ENCODE results near the gene ORAI2. TPM values are rescaled to one million over a fixed set of nuclear protein-coding genes. Genes with fewer than 3 reads are reported as not detected.

Gene ORAI2
- polyA plus RNA-seq, 1 of the 3 experiments (the other 2 are of a cell fraction), result 85.8 TPM

- no peak overlapping the region for H2AFZ ChIP-seq (ENCODE audit: low read depth)
- no peaks in the 10 kb centered on the region for H4K20me1 ChIP-seq (ENCODE audit: insufficient read depth)
- POLR2A ChIA-PET, result no interaction called here
- H3K4me2 ChIP-seq, result no peak overlapping the region
- peaks cover 33 to 39% of the 10 kb centered on the region in 2 experiments for H3K36me3 ChIP-seq (replicated peaks in 1 of 2; ENCODE audit: control insufficient read depth in 1 of 2, insufficient read depth in 2 of 2, low read length in 1 of 2)
- no peak for DNase-seq
- no peak for TF ChIP-seq NFIC (IDR thresholded peaks at IDR 0.05; ENCODE audit: borderline replicate concordance)
- no peak for TF ChIP-seq USF2 (IDR thresholded peaks at IDR 0.05; ENCODE audit: borderline replicate concordance, low read depth, low read length)
- no peak for TF ChIP-seq RXRA (IDR thresholded peaks at IDR 0.05; ENCODE audit: borderline replicate concordance, low read depth)
- TF ChIP-seq IRF3 (IDR thresholded peaks at IDR 0.05; ENCODE audit: low read depth, low read length), result no peak
- TF ChIP-seq ZBTB33 (IDR thresholded peaks at IDR 0.05; ENCODE audit: borderline replicate concordance, low read depth), result no peak
- no peak for TF ChIP-seq EZH2phosphoT487 (IDR thresholded peaks at IDR 0.05; ENCODE audit: borderline replicate concordance, low read depth)
- no peak for TF ChIP-seq GABPA (IDR thresholded peaks at IDR 0.05; ENCODE audit: low read depth)
- no peak for TF ChIP-seq MEF2A (IDR thresholded peaks at IDR 0.05; ENCODE audit: borderline replicate concordance, low read depth)
- TF ChIP-seq CTCF (IDR thresholded peaks at IDR 0.05), result no peak
- CTCF ChIA-PET, result interaction anchor here (1.8 to 2.4 kb wide), 2 partner anchors 11 to 19 kb away, joined by 6 to 11 read pairs; no protein-coding TSS in a partner anchor
- peaks cover 13% of the 10 kb centered on the region; the same call in 1 of the 2 replicates for H3K79me2 ChIP-seq (ENCODE audit: insufficient read depth)
- peaks cover 6% of the 10 kb centered on the region for H3F3A ChIP-seq (replicated peaks; ENCODE audit: insufficient read depth)
- no peak overlapping the region for H3K4me3 ChIP-seq (ENCODE audit: low read depth in 2 of 2, low read length in 1 of 2)
- H3K9me2 ChIP-seq, result no peaks in the 10 kb centered on the region
- WGBS (ENCODE audit: low lambda C conversion rate), result 83% methylated on average over 5 of the region's 12 CpGs
- H3K27me3 ChIP-seq (ENCODE audit: insufficient read depth), result no peaks in the 10 kb centered on the region
- H3K9me3 ChIP-seq, result no peaks in the 10 kb centered on the region
- no peak overlapping the region for H3K9ac ChIP-seq
- H3K27ac ChIP-seq (ENCODE audit: low read depth in 2 of 2, low read length in 1 of 2), result no peak overlapping the region
- H3K4me1 ChIP-seq (ENCODE audit: control insufficient read depth in 1 of 2, insufficient read depth in 2 of 2, low read depth in 1 of 2, low read length in 1 of 2), result no peaks in the 10 kb centered on the region
These were observed 9.2 kb upstream of the ORAI2 start for GRCh38 chr7:102424129-102424551.

- Histone ChIP-seq H3K9ac (no peak overlapping the region), H3K27me3 (ENCODE audit: insufficient read depth) (no peaks in the 10 kb centered on the region), H3K4me1 (ENCODE audit: control insufficient read depth in 1 of 2, insufficient read depth in 2 of 2, low read depth in 1 of 2, low read length in 1 of 2) (no peaks in the 10 kb centered on the region), H3K9me3 (no peaks in the 10 kb centered on the region), H2AFZ (ENCODE audit: low read depth) (no peak overlapping the region), H3F3A (replicated peaks; ENCODE audit: insufficient read depth) (peaks cover 6% of the 10 kb centered on the region), H3K27ac (ENCODE audit: low read depth in 2 of 2, low read length in 1 of 2) (no peak overlapping the region), H3K4me2 (no peak overlapping the region), H4K20me1 (ENCODE audit: insufficient read depth) (no peaks in the 10 kb centered on the region), H3K36me3 (replicated peaks in 1 of 2; ENCODE audit: control insufficient read depth in 1 of 2, insufficient read depth in 2 of 2, low read length in 1 of 2) (peaks cover 32 to 37% of the 10 kb centered on the region in 2 experiments), H3K4me3 (ENCODE audit: low read depth in 2 of 2, low read length in 1 of 2) (no peak overlapping the region), H3K79me2 (ENCODE audit: insufficient read depth) (peaks cover 6% of the 10 kb centered on the region; the same call in 1 of the 2 replicates), H3K9me2 (no peaks in the 10 kb centered on the region)
- CTCF ChIA-PET, result interaction anchor here (1.8 to 2.4 kb wide), 2 partner anchors 12 to 20 kb away, joined by 6 to 11 read pairs; no protein-coding TSS in a partner anchor
- 84% methylated on average over 10 of the region's 13 CpGs for WGBS (ENCODE audit: low lambda C conversion rate)
- DNase-seq, result no peak
- POLR2A ChIA-PET, result interaction anchor here (0.5 kb wide), 1 partner anchor 41 kb away, joined by 3 read pairs; no protein-coding TSS in a partner anchor
- no peak for TF ChIP-seq GATA2 (CRISPR knock-in tag; IDR thresholded peaks at IDR 0.05)
- no peak for TF ChIP-seq RAD21 (IDR thresholded peaks at IDR 0.05; ENCODE audit: low read length)
- no peak for TF ChIP-seq EZH2phosphoT487 (IDR thresholded peaks at IDR 0.05; ENCODE audit: borderline replicate concordance, low read depth)
- no peak for TF ChIP-seq TEAD4 (IDR thresholded peaks at IDR 0.05; ENCODE audit: borderline replicate concordance, insufficient read depth)
These were observed 8.6 kb upstream of the ORAI2 start for GRCh38 chr7:102424787-102425218.

Data from SK-N-SH (cell line).